ENCODE results near the gene IL1RN.

IL1RN gene

DNA sequence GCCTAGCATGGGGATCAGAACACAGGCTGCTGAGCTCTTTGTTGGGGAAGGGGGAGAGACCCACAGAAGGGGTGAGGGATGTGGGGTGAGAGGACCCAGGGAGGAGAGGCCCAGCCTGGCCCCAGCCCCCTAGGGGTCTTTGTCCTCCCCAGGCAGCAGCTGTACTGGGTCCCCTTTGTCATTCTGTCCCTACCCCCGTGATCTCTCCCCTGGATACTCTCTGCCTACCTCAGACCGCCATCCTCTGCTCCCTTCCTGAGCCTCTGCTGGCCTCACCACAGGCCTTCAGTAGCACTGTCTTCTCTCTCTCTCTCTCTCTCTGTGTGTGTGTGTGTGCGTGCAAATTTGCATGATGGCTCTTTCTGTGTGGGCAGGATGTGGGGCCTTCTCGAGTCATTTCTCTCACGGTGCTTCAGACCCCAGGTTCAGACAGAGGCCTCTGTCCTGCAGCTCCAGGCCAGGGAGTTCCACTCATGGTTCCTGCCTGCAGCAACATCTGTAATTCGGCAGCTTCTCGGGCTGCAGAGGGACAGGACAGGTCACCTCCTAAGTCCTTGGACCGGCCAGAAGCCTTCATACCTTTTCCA, 47.7 kb downstream of the IL1RN start:
- no peak for DNase-seq (ENCODE audit: low spot score)

DNA sequence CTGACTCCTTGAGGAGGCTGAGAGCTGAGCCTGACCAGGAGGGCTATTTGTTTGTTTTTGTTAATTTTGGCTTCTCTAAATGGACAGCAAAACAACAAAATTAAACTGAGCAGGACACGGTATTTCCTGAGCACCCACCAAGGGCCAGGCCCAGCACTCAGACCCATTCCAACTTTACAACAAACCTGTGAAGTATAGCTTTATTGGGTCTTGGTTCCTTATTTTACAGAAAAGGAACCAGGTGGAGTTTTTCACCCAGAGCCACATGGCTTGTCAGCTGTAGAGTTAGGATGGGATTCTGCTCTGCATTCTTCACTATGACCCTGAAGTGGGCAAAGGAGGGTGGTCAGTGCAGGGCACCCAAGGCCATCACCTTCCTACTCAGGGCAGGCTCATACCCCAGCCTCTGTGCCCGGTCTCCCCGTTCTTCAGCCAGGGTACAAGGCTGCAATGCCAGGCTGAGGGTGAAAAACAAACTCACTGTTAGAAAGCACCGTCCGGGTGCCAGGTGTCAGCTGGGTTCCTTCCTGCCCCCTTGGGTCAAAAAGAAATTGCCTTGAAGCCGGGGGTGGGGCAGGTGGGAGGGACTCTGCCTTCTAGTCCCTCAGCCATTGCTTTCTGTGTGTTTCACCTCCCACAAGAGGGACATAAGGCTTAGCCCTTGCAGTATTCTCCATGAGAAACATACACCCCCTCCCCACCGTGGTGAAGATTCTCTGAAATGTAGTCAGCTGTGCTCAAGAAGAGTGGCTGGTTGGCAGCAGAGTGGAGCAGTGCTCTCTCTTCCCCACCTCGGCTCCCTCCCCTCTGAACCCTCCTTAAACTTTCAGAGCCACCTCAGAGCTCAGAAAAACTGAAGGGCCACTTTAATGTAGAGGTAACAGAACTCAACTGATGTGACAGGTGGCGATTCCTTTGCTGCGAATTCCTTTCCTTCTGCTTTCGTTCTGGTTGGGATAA, 48.6 kb downstream of the IL1RN start:
- DNase-seq (ENCODE audit: low spot score), result no peak

- no peak for DNase-seq (ENCODE audit: low spot score)
Observed at GRCh38 chr2:113176696-113177355, 49.4 kb downstream of the IL1RN start.

DNA sequence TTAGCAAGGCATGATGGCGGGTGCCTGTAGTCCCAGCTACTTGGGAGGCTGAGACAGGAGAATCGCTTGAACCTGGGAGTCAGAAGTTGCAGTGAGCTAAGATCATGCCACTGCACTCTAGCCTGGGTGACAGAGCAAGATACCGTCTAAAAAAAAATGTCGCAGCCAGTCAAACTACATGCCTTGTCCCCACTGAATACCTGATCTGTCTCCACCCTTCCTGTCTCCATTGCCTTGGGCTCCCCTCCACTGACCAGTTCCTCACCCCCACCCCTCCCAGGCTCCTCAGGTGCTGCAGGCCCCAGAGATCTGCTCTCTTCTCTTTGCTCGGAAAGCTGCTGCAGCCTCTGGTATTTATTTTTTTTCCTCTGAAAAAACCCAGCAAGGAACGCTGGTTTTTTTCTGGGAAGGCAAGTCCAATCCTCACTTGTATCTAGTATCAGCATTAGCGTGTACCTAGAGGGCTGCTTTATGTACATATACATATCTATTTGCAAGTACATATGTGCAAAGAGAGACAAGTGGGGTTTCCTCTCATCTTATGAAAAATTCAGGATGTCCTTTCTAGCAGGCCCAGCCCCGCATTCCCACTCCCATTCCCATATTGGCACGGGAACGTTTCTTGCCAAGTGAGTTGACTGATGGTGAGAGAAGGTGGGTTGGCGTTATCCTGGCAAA, 50.8 kb downstream of the IL1RN start:
- no peak for DNase-seq (ENCODE audit: low spot score)

DNA sequence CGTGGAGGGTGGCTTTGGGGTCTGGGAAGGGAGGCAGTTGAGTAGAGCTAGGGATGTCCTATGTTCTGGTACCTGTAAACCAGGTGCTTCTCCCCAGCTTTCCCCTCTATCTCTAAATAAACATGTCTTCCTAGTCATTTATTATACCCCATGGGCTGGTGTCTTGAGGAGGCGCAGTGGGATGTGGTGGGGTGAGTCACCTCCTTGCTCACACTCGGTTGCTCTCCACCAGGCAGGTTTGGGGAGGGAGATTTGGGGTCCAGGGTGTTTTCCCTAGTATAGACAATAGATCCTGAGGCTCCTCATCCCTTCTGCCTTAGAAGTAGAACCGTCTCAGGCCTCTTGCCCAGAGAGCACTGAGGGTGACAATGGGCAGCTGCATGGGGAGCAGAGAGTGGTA, 51.5 kb downstream of the IL1RN start:
- DNase-seq (ENCODE audit: low spot score), result no peak

DNA sequence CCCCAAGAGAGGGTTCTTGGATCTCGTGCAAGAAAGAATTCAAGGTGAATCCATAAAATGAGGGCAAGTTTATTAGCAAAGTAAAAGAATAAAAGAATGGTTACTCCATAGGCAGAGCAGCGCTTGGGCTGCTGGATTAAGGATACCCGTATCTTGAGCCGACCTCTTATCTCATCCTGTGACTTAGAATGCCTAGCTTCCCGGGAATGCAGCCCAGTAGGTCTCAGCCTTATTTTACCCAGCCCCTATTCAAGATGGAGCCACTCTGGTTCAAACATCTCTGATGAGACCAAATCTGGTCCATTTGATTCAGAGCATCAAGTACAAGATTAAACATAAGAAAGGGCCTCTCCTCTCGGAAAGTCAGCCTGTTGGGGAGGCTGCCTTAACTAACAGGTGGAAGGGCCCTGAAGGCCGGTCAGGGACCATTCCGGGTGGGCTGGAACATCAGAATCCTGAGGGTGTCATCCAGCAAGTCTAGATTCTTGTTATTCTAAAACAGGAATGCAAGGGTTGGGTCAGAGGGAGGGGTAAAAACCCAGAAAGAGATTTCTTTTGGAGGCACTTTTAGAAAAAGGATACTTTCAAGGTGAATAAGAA, 52.1 kb downstream of the IL1RN start:
- no peak for DNase-seq (ENCODE audit: low spot score)

- DNase-seq (ENCODE audit: low spot score), result no peak
Observed at GRCh38 chr2:113180131-113180946, 52.9 kb downstream of the IL1RN start.

DNA sequence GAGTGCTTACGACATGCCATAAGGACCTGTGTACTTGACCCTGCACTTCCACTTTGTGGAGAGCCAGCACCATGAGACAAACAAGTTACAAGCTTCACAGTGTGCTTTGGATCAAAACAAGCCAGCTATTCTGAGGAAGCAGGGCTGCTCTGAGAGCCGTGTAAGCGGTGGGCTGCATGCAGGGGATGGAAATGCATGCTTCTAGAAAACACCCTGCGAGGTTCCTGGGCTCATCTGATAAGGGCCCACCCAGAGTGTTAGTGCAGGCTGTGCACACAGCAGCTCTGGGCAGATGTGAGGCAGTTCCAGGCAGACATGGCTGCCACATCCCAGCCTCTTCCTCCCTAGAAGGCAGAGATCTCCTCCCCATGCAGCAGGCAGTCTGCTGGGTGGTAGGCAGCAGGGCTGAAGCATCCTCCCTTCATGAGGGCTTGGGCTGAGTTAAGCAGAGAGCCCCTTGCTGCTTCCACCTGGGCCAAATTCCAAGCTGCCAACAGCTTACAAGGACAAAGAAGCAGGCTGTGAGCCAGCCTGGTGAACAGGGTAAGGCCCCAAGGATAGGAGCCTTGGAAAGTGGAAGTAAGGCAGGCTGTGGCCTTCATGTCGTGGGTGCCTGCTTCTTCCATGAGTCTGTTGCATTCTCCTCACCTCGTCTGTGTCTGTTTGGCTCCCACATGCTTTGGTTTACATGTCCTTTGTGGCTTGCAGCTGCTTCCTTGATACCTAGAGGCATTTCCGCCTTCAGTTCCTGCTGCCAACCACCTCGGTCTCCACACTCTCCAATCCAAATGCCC, 54.1 kb downstream of the IL1RN start:
- no peak for DNase-seq (ENCODE audit: low spot score)

GRCh38 chr2:113182471-113183260, 55.3 kb downstream of the IL1RN start:
- no peak for DNase-seq (ENCODE audit: low spot score)

DNA sequence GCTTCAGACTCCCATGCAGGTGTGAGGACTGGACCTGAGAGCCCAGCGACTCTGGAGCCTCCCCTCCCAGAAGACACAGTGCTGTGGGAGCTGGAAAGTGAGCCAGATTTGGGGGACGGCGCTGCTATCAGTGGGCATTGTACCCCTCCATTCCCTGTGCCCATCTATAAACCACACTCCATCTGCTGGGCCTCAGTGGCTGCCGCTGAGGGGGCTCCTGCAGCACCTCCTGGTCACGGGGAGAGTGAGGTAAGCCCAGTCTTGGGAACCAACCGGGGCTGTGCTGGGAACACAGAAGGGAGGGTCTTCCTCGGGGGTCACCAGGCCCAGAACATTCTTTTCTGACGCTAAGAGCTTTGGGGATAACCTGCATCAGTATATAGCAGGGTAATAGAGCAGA, 55.9 kb downstream of the IL1RN start:
- no peak for DNase-seq (ENCODE audit: low spot score)
